ENCODE results near the gene TCF4.

TCF4 gene

GRCh38 chr18:55390898-55391297 lies 197.1 kb downstream of the TCF4 start:
- no peak for DNase-seq (ENCODE audit: low read depth in 4 of 4, low spot score in 1 of 4)

- no peak for DNase-seq (ENCODE audit: low read depth in 4 of 4, low spot score in 1 of 4)
These were observed 200.6 kb downstream of the TCF4 start for GRCh38 chr18:55387139-55387984.

- DNase-seq (ENCODE audit: low read depth in 4 of 4, low spot score in 1 of 4) = no peak
These were observed 201.4 kb downstream of the TCF4 start for GRCh38 chr18:55386545-55386944.

GRCh38 chr18:55385770-55386169 lies 202.2 kb downstream of the TCF4 start:
- no peak for DNase-seq (ENCODE audit: low read depth in 4 of 4, low spot score in 1 of 4)

GRCh38 chr18:55384551-55385275 lies 203.3 kb downstream of the TCF4 start:
- no peak for DNase-seq (ENCODE audit: low read depth in 4 of 4, low spot score in 1 of 4)

- DNase-seq (ENCODE audit: low read depth in 4 of 4, low spot score in 1 of 4) = no peak
These were observed 203.9 kb downstream of the TCF4 start for GRCh38 chr18:55384115-55384514.

- DNase-seq (ENCODE audit: low read depth in 4 of 4, low spot score in 1 of 4) = no peak
These were observed 205.7 kb downstream of the TCF4 start for GRCh38 chr18:55382277-55382805.

- no peak for DNase-seq (ENCODE audit: low read depth in 4 of 4, low spot score in 1 of 4)
These were observed 206.7 kb downstream of the TCF4 start for GRCh38 chr18:55381277-55381676.

- DNase-seq (ENCODE audit: low read depth in 4 of 4, low spot score in 1 of 4) = no peak
These were observed 207.4 kb downstream of the TCF4 start for GRCh38 chr18:55380589-55380988.

GRCh38 chr18:55376387-55376786 lies 211.6 kb downstream of the TCF4 start:
- no peak for DNase-seq (ENCODE audit: low read depth in 4 of 4, low spot score in 1 of 4)

- DNase-seq (ENCODE audit: low read depth in 4 of 4, low spot score in 1 of 4) = no peak
These were observed 212.1 kb downstream of the TCF4 start for GRCh38 chr18:55375930-55376329.

- no peak for DNase-seq (ENCODE audit: low read depth in 4 of 4, low spot score in 1 of 4)
These were observed 213.3 kb downstream of the TCF4 start for GRCh38 chr18:55374741-55375140.

GRCh38 chr18:55372209-55372608 lies 215.8 kb downstream of the TCF4 start:
- DNase-seq (ENCODE audit: low read depth in 4 of 4, low spot score in 1 of 4) = no peak

- DNase-seq (ENCODE audit: low read depth in 4 of 4, low spot score in 1 of 4) = no peak
These were observed 217.1 kb downstream of the TCF4 start for GRCh38 chr18:55370936-55371335.

GRCh38 chr18:55369346-55369745 lies 218.6 kb downstream of the TCF4 start:
- no peak for DNase-seq (ENCODE audit: low read depth in 4 of 4, low spot score in 1 of 4)

GRCh38 chr18:55365342-55365741 lies 222.7 kb downstream of the TCF4 start:
- no peak for DNase-seq (ENCODE audit: low read depth in 4 of 4, low spot score in 1 of 4)

- DNase-seq (ENCODE audit: low read depth in 4 of 4, low spot score in 1 of 4) = no peak
These were observed 225.7 kb downstream of the TCF4 start for GRCh38 chr18:55362303-55362702.

GRCh38 chr18:55361492-55362250 lies 226.3 kb downstream of the TCF4 start:
- DNase-seq (ENCODE audit: low read depth in 4 of 4, low spot score in 1 of 4) = no peak

- no peak for DNase-seq (ENCODE audit: low read depth in 4 of 4, low spot score in 1 of 4)
These were observed 227.9 kb downstream of the TCF4 start for GRCh38 chr18:55360061-55360460.

GRCh38 chr18:55356815-55357214 lies 231.2 kb downstream of the TCF4 start:
- DNase-seq (ENCODE audit: low read depth in 4 of 4, low spot score in 1 of 4) = no peak

GRCh38 chr18:55355223-55355622 lies 232.8 kb downstream of the TCF4 start:
- no peak for DNase-seq (ENCODE audit: low read depth in 4 of 4, low spot score in 1 of 4)

Data from stimulated activated CD4-positive, alpha-beta T cell treated with anti-CD3 and anti-CD28 coated beads, Interleukin-1b, Interleukin-23, amount 100 ng/mL, for 24 hours (primary cell).